ENCODE data around the gene EEF1AKMT2.

EEF1AKMT2 gene

GRCh38 chr10:124727361-124727960 is 64.2 kb downstream of the EEF1AKMT2 start:
- no peaks in the 10 kb centered on the region for H4K20me1 ChIP-seq (ENCODE audit: insufficient read depth, low read length)
- H3K36me3 ChIP-seq (replicated peaks; ENCODE audit: insufficient read depth, low read length) = no peaks in the 10 kb centered on the region
- H3K4me2 ChIP-seq (ENCODE audit: low read depth, low read length) = no peak overlapping the region
- no peaks in the 10 kb centered on the region for H3K9me3 ChIP-seq (replicated peaks; ENCODE audit: insufficient read depth, low read length)
- no peak overlapping the region for H3K9ac ChIP-seq (ENCODE audit: low read length)
- H3K27ac ChIP-seq (ENCODE audit: low read length) = no peak overlapping the region
- H3F3A ChIP-seq (ENCODE audit: insufficient read depth, low read length) = peaks cover 27% of the 10 kb centered on the region
- no peak overlapping the region for H3K4me3 ChIP-seq (ENCODE audit: low read length)
- no peak for DNase-seq
- no peak overlapping the region for H2AFZ ChIP-seq (ENCODE audit: low read length)
- peaks cover 75% of the 10 kb centered on the region for H3K79me2 ChIP-seq (ENCODE audit: low read length)
- TF ChIP-seq EZH2 (optimal IDR thresholded peaks at IDR 0.05; ENCODE audit: low read depth, low read length) (no peak), EZH2phosphoT487 (IDR thresholded peaks at IDR 0.05; ENCODE audit: low read length) (no peak), CTCF (IDR thresholded peaks at IDR 0.05; ENCODE audit: low read length) (no peak)
- no peaks in the 10 kb centered on the region for H3K27me3 ChIP-seq (replicated peaks; ENCODE audit: insufficient read depth, low read length)
- no peaks in the 10 kb centered on the region for H3K9me2 ChIP-seq (replicated peaks; ENCODE audit: insufficient read depth, low read length)
- H3K4me1 ChIP-seq (ENCODE audit: low read length) = peaks cover 61% of the 10 kb centered on the region

GRCh38 chr10:124725791-124726190 is 65.9 kb downstream of the EEF1AKMT2 start:
- Histone ChIP-seq H2AFZ (ENCODE audit: low read length) (no peak overlapping the region), H4K20me1 (ENCODE audit: insufficient read depth, low read length) (no peaks in the 10 kb centered on the region), H3K4me1 (ENCODE audit: low read length) (peaks cover 63% of the 10 kb centered on the region), H3K27ac (ENCODE audit: low read length) (peak overlapping the region; percentile 89; the same call in 1 of the 2 replicates), H3F3A (ENCODE audit: insufficient read depth, low read length) (peaks cover 28% of the 10 kb centered on the region), H3K4me3 (ENCODE audit: low read length) (no peak overlapping the region), H3K36me3 (replicated peaks; ENCODE audit: insufficient read depth, low read length) (no peaks in the 10 kb centered on the region), H3K9ac (ENCODE audit: low read length) (no peak overlapping the region), H3K9me3 (replicated peaks; ENCODE audit: insufficient read depth, low read length) (no peaks in the 10 kb centered on the region), H3K4me2 (ENCODE audit: low read depth, low read length) (no peak overlapping the region), H3K27me3 (replicated peaks; ENCODE audit: insufficient read depth, low read length) (no peaks in the 10 kb centered on the region), H3K9me2 (replicated peaks; ENCODE audit: insufficient read depth, low read length) (no peaks in the 10 kb centered on the region), H3K79me2 (ENCODE audit: low read length) (peaks cover 72% of the 10 kb centered on the region)
- TF ChIP-seq EZH2 (optimal IDR thresholded peaks at IDR 0.05; ENCODE audit: low read depth, low read length) = no peak
- TF ChIP-seq EZH2phosphoT487 (IDR thresholded peaks at IDR 0.05; ENCODE audit: low read length) = no peak
- no peak for TF ChIP-seq CTCF (IDR thresholded peaks at IDR 0.05; ENCODE audit: low read length)
- no peak for DNase-seq

- H3K4me1 ChIP-seq (ENCODE audit: low read length) = peaks cover 63% of the 10 kb centered on the region
- TF ChIP-seq EZH2 (optimal IDR thresholded peaks at IDR 0.05; ENCODE audit: low read depth, low read length) = no peak
- no peak for TF ChIP-seq EZH2phosphoT487 (IDR thresholded peaks at IDR 0.05; ENCODE audit: low read length)
- no peak for TF ChIP-seq CTCF (IDR thresholded peaks at IDR 0.05; ENCODE audit: low read length)
- H2AFZ ChIP-seq (ENCODE audit: low read length) = no peak overlapping the region
- H3K4me3 ChIP-seq (ENCODE audit: low read length) = no peak overlapping the region
- H3K27me3 ChIP-seq (replicated peaks; ENCODE audit: insufficient read depth, low read length) = no peaks in the 10 kb centered on the region
- no peaks in the 10 kb centered on the region for H4K20me1 ChIP-seq (ENCODE audit: insufficient read depth, low read length)
- peaks cover 72% of the 10 kb centered on the region for H3K79me2 ChIP-seq (ENCODE audit: low read length)
- no peaks in the 10 kb centered on the region for H3K9me3 ChIP-seq (replicated peaks; ENCODE audit: insufficient read depth, low read length)
- DNase-seq = peak; percentile 38
- no peak overlapping the region for H3K9ac ChIP-seq (ENCODE audit: low read length)
- H3F3A ChIP-seq (ENCODE audit: insufficient read depth, low read length) = peaks cover 28% of the 10 kb centered on the region
- no peaks in the 10 kb centered on the region for H3K9me2 ChIP-seq (replicated peaks; ENCODE audit: insufficient read depth, low read length)
- H3K4me2 ChIP-seq (ENCODE audit: low read depth, low read length) = peak overlapping the region; percentile 71; the same call in 1 of the 2 replicates
- H3K27ac ChIP-seq (ENCODE audit: low read length) = peak overlapping the region; percentile 89; the same call in 1 of the 2 replicates
- no peaks in the 10 kb centered on the region for H3K36me3 ChIP-seq (replicated peaks; ENCODE audit: insufficient read depth, low read length)
These were observed 66.5 kb downstream of the EEF1AKMT2 start for GRCh38 chr10:124725171-124725631.

All from MM.1S (cell line).